ENCODE results near the gene RADIL.
"Not testable (repeated sequence)": the region's sequence is repeated elsewhere in the genome, so short reads cannot be mapped to it uniquely, and the experiment has no call there.

RADIL gene, protein sequence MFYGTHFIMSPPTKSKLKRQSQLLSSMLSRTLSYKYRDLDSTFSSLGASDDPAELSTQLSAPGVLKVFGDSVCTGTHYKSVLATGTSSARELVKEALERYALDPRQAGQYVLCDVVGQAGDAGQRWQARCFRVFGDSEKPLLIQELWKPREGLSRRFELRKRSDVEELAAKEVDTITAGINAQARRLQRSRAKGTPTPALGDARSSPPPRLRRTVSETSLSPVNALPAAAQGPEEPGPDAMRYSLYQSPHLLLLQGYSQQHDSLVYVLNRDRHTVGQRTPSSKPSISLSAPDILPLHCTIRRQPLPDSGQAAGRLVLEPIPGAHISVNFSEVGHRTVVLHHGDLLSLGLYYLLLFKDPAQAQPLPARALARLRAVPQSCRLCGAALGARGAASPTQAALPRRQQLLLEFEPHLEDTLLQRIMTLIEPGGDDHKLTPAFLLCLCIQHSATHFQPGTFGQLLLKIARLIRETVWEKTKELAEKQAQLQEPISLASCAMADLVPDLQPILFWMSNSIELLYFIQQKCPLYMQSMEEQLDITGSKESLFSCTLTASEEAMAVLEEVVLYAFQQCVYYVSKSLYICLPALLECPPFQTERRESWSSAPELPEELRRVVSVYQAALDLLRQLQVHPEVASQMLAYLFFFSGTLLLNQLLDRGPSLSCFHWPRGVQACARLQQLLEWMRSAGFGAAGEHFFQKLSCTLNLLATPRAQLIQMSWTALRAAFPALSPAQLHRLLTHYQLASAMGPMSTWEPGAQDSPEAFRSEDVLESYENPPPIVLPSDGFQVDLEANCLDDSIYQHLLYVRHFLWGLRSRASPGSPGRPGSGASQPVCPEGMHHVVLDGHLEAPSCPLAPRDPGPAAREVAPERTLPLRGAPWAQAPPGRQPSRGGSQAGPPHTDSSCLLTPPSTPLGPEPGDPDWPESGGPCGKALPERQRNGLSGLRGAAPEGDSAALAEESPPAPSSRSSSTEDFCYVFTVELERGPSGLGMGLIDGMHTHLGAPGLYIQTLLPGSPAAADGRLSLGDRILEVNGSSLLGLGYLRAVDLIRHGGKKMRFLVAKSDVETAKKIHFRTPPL

DNA sequence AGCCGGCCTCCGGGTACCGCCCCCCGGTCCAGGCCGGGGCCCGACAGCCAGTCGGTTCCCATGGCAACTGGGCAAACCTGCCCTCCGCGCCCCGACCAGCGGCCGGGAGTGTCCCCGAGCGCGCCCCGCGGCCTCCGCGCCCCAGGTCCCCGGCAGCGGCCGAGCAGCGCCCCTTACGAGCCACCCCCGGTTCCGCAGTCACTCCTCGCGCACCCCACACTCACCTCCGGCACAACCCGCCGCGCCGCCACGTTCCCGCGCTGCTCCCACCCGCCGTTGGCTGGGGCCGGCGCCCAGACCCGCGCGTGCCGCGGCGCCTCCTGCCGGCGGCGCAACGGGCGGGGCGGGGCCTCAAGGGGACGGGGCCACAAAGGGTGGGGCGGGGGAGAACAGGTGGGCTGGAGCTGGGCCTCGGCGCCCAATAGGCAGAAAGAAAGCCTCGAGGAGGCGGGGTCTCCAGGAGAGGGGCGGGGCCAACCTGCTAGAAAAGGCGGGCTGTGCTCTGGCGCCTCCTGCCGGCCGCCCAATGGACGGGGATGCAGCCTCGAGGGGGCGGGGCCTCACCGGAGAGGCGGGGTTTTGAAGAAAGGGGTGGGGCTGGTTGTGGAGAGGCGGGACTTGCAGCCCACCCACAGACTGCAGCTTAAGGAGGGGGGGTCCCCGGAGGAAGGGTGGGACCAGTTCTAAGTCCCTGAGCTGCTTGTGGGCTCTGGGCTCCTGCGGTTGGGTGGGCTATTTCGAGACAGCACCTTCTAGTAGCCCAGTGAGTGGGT, at the start of gene RADIL:
Gene RADIL, minus strand, starts transcription at position 345 of the 773 bp plus-strand sequence. CDS start 5,577 bp downstream, outside the sequence.
- DNase-seq = peak; percentile 87

DNA sequence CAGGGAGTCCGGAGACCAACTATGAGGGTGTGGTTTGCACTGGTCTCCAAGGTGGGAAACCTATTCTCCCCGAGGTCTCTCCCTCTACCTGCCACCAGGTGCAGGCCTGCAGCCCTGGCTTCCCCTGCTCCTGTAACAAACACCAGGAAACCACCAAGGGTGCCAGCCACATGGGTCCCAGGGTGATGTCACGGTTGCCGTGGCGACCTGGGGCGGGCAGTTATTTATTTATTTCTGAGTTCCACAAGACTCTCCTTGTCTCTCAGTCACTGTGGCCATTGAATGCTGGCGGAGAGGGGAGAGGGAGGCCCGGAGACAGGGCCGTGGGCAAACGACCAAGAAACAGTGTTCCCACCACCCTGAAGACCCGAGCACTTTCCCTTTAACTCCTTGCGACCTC, 48.4 kb upstream of the RADIL start:
- peak; percentile 1 for DNase-seq

DNA sequence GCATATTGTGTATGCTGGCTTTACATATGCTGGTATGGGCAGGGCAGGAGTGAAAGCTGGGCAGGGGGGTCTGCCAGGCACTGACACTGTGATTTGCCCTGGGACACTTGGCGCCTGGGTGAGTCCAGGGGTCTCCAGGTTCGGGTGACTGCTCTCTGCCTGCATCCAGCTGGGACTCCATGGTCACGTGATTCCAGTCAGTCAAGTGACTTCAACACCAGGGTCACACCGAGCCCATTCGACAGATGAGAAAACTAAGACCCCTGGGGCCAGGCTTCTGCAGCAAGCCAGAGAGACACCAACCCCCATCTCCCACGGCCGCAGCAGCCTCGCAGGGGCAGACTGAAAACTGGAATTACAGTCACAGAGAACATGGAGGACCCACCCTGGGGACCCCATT, 45.5 kb upstream of the RADIL start:
- DNase-seq = no peak

DNA sequence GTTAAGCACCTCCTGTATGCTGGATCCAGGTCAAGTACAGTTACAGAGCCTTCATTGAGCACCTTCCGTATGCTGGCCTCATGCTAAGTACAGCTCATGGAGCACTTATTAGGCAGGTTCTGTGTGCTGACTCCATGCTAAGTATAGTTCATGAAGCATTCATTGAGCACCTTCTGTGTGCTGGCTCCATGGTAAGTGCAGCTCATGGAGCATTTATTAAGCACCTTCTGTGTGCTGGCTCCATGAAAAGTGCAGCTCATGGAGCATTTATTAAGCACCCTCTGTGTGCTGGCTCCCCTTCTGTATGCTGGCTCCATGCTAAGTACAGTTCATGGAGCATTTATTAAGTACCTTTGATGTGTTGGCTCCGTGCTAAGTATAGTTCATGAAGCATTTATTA, 44.9 kb upstream of the RADIL start:
- no peak for DNase-seq

DNA sequence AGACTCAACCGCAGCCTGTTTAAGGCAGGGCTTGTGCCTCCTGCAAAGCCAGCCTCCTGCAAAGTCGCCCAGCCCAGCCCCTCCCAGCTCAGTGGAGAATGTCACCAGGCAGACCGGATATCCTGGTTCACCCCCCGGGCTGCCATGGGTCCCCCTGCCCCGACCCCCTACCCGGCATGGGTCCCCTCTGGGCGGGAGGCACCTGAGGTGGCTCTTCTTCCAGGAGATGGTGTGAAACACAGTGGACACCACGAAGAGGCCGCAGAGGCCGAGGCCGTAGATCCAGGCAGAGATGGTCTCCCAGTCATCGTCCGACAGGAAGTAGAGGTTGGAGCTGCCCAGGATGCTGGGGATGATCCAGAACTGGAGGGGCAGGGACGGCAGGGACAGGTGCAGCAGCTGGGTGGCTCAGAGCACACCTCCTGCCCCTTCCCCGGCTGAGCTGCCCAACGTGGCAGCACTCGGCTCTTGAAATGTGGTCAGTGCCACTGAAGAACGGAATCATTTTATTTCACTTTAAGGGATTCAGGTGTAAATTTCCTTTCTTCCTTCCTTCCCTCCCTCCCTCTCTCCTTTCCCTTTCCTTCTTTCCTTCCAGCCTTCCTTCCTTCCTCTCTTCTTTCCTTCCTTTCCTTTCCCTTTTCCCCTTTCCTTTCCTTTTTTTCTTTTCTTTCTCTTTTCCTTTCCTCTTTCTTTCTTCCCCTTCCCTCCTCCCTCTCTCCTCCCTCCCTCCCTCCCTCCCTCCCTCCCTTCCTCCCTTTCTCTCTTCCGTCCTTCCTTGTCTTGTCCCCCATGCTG, 36.7 kb upstream of the RADIL start:
- DNase-seq = no peak

DNA sequence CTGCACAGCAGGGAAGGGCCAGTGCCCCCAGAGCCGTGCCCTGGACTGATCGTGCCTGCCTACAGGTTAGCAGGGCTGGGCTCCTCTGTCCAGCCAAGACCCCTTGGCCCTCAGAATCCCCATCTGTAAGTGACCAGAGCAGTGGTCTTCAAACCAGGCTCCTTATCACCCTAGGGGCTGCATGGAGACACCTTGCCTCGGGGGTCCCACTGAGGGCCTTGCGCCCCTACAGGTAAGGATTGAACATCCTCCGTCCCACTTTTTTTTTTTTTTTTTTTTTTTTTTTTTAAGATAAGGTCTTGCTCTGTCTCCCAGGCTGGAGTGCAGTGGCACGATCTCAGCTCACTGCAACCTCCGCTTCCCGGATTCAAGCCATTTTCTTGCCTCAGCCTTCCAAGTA, 32.6 kb upstream of the RADIL start:
- no peak for DNase-seq

DNA sequence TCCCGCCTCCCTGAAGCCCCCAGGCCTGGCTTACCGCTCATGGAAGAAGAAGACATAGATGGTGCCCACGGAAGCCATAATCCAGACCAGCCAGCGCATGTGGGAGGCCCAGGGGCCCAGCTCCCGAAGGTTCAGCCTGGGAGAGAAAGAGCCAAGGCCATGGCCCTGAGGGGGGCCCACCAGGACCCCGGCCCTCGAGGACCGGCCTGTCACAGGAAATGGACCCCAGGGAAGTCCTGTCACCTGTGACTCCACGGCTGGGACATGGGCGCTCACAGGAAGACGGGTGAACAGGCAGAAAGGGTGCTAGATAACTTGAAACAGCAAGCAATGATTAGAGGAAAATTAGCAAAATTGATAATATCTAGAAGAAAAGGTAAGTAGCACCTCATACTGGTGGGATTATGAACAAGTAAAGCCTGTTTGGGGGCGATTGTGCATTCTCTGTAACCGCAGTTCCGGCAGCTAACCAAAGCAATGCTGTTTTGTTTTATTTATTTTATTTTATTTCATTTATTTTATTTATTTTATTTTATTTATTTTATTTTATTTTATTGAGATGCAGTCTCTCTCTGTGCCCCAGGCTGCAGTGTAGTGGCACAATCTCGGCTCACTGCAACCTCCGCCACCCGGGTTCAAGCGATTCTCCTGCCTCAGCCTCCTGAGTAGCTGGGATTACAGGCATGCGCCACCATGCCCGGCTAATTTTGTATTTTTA, 27.8 kb upstream of the RADIL start:
- DNase-seq = no peak

DNA sequence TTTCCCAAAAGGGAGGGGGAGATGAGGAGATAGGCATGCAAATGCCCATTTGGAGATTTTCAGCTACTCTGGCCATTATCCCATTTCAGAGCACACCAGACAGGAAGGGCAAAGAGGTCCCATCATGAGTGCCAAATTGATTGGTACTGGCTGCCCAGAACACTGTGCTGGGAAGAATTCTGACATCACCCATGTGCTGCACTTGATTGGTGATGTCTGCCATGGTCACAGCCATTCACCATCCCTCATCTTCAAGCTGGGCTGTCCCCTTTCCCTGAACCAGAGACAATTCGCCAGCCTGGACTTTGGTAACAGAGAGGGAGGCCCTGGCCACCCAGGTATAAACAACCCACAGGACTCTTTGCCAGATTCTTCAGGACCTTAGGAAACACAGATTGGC, 23.2 kb upstream of the RADIL start:
- no peak for DNase-seq

DNA sequence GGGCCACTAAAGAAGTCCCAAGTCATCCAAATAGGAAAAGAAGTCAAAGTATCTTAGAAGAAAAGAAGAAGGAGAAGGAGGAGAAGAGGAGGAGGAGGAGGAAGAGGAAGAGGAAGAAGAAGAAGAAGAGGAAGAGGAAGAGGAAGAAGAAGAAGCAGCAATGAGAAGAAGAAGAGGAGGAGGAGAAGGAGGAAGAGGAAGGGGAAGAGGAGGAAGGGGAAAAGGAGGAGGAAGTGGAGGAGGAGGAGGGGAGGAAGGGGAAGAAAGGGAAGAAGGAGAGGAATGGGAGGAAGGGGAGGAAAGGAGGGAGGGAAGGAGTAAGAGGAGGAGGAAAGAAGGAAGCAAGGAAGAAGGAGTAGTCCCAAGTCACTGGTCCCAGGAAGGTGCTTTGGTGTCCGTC, 21.7 kb upstream of the RADIL start:
- DNase-seq = no peak

DNA sequence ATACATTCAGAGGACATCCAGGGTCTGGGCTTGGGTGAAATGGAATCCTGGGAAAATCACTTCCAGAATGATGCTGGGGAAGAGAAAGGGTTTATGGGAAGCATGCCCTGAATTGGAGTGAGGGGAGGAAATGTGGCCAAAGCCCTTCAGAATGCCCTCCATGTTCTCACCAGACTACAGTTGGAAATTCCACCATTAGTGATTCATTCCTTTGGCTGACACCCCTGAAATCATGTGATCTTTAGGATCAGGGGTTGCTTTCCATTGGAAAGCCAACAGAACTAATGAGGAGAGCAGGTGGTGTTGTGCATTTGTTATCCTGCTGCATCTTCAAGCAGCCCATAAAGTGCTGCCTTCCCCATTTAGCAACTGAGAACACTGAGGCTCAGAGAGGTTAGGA, 20.8 kb upstream of the RADIL start:
- DNase-seq = no peak

DNA sequence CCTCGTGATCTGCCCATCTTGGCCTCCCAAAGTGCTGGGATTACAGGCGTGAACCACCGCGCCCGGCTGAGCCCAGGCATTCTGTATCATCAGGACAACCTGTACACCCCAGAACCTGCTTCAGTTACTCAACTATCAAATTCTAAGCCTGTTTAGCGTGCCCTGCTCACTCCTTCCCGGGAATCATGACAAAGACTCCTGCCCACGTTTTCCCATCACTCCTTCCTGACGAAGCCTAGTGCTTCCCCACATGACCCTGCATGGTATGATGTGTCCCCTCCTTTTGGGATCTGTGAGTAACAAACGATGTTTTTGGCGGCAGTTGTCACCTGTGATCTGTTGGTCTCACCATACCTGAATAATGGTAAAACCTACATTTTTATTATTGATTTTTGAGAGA, 12.2 kb upstream of the RADIL start:
- DNase-seq = no peak

DNA sequence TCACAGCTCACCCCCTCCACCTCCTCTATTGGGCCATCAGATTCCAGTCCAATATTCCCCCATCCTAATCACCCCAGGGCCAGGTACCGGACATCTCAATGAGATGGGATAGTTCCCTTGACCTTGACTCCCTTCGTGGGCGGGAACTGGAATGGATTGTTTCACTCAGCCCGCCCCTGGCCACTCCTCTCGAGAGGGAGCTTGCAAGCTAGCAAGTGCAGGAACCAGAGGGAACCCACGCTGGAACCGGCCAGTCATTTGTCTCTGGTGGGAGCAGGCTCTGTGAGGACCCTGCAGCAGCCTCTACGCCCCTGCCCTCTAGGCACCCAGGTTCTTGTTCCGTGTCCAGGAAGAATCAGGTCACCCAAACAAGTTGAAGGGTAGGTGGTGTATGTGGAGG, 11.0 kb upstream of the RADIL start:
- DNase-seq = no peak

DNA sequence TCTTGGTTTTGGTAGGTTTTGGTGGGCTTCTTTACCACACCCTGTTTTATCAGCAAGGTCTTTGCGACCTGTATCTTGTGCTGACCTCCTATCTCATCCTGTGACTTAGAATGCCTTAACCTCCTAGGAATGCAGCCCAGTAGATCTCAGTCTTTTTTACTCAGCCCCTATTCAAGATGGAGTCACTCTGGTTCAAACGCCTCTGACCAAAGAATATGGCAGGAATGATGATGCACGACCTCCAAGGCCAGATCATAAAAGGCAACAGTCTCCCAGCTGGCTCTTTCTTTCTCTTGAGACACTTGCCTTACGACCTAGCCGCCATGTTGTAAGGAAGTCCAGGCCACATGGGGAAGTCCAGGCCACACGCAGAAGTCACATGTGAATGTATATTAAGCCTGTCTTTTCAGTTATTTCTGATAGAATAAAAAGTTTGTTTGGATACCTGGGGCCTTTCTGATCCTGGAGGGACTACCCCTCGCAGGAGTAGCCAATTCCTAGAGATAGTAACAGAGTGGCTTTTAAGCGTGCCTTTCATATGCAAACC, 10.5 kb upstream of the RADIL start:
- no peak for DNase-seq

DNA sequence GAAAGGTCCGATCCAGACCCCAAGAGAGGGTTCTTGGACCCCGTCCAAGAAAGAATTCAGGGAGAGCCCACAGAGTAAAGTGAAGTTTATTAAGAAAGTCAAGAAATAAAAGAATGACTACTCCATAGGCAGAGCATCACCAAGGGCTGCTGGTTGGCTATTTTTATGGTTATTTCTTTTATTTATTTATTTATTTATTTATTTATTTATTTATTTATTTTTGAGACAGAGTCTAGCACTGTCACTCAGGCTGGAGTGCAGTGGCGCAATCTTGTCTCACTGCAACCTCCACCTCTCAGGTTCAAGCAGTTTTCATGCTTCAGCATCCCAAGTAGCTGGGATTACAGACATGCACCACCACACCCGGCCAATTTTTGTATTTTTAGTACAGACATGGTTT, 9.7 kb upstream of the RADIL start:
- DNase-seq = not testable (repeated sequence)

DNA sequence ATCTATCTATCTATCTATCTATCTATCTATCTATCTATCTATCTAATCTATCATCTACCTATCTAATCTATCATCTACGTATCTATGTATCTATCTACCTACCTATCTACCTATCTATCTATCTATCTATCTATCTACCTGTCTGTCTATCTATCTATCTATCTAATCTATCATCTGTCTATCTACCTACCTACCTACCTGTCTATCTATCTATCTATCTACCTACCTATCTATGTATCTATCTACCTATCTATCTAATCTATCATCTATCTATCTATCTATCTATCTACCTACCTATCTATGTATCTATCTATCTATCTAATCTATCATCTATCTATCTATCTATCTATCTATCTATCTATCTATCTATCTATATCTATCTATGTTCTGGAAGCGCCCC, 8.0 kb upstream of the RADIL start:
- not testable (repeated sequence) for DNase-seq

DNA sequence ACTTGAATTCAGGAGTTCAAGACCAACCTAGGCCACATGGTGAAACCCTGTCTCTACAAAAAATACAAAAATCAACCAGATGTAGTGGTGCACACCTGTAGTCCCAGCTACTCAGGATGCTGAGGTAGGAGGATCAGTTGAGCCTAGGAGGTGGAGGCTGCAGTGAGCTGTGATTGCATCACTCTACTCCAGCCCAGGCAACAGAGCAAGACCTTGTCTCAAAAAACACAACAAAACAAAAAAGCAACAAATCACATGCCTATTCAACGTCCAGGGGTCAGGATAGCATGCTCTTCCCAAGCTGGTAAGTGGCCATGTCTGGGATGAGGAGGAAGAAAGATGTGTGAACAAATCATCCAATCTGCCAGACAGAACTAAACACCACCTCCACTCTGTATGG, 6.2 kb upstream of the RADIL start:
- DNase-seq = no peak

DNA sequence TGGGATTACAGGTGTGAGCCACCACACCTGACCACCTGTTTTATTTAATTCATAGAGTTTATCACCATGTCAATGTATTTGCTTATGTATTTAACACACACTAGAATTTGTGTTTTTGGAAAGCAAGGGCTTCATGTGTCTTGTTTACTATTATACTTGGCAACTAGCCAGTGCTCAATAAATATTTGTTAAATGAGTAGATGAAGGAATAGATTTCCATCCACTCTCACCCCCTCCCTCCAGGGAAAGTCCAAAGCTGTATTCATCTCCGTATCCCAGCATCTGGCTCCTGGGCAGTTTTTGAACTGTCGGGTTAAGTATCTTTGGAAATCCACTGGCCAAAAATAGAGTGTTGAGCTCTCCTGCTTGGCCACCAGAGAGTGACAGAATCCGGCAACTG, 4.6 kb upstream of the RADIL start:
- DNase-seq = no peak

DNA sequence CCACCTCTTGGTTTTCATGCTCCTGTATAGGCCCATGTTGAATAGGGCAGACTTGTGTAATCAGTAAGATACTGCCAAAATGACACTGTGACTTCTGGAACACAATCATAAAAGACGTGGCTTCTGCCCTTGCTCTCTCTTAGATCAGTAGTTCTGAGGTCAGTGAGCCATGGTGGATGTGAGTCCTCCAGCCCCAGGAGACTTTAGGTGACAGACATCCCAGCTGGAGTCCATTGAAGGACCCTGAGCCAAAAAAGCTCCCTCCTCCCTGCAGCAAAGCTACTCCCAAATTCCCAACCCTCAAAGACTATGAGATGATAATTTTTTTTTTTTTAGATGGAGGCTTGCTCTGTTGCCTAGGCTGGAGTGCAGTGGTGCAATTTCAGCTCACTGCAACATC, 3.2 kb upstream of the RADIL start:
- DNase-seq = no peak

DNA sequence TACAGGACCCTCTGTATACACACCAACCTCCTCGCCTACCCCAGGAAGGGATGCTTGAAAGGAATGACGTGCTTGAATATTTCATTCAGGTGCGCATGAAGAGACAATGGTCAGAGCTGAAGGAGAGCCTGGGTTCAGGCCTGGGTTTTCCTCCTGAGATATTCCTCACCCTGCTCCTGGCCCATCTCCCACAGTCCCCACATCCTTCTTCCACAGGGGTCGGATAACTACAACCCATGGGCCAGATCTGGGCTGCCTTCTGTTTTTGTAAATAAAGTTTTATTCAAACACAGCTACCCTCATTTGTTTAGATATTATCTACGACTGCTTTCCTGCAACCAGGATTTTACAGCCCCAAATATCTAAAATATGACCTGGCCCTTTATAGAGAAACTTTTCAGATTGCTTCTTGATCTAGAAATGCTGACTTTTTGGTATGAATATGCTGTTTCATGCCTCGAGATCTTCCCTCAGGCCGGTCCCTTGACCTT, 1.8 kb upstream of the RADIL start:
- DNase-seq = no peak

DNA sequence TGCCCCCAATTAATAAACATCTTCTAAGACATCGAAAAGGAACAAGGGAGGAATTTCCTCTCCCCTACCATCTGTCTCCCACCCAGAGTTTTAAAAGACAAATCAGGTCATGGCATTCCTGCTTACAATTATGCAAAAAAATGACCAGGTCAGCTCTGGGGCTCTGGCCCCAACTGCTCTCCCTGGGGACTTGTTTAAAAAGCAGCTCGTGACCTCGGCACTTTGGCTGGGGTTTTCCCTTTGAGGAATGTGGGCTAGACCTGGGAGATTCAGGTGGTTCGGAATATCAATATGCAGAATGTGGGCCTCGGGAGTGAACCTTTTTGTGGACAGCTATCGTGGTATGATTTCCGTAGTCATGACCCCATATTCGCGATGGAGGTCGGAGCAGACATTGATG, 648 bp upstream of the RADIL start:
- DNase-seq = no peak

DNA sequence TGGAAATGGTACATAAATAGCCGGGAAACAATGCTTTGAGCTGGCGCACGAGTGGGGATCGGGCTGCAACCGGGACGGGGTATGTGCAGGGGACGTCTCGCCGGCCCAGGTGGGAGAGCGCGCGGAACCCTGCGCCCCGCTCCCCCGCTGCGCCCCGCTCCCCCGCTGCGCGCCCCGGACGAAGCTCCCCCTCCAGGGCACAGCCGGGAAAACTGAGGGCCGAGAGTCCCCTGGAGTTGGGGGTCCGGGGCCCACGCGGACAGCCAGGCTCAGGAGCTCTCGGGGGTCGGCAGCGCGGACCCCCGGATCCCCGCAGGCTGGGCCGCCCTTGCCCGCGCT, 514 bp downstream of the RADIL start:
- DNase-seq = no peak
